K562 (cell line): Measurements from ENCODE around the gene TENM4. TPM values are rescaled to one million over a fixed set of nuclear protein-coding genes. Genes with fewer than 3 reads are reported as not detected.

Experiments
- ATAC-seq: fragments of 200-7000 bp; cut with Tn5 transposase; 3 replicates; pipeline ENCODE4 v1.9.1; 2020; ENCODE audit warnings: moderate library complexity
- BruUV-seq: library from RNA; stranded (reverse); fragments of 400-500 nt; replicated peaks from 2 replicates; lab custom pipeline; 2021; lab: Mats Ljungman, UMichigan
- CTCF ChIA-PET: fragments of 300-600 bp; formaldehyde crosslinking; extraction: SDS; loops from one replicate; lab custom pipeline; 2021; ENCODE audit warnings: low intra/inter-chr PET ratio; lab: Yijun Ruan, JAX
- POLR2A ChIA-PET: fragments of 300-600, 350-650 bp; sonication (Branson Sonifier 250); formaldehyde crosslinking; extraction: SDS; loops from one replicate; lab custom pipeline; 2021; ENCODE audit warnings: antibody characterized with exemption, inconsistent platforms; lab: Yijun Ruan, JAX
- DNase-seq, 4 experiments: peaks; one replicate each; pipeline versions ENCODE4 v3.0.0 to v3.0.0-alpha.2; 2011 to 2018; ENCODE audit warnings: low spot score in 3 of 4, mixed read lengths in 3 of 4; ENCODE audit errors: extremely low read depth in 1 of 4
- FAIRE-seq: peaks from 2 replicates; lab custom pipeline; 2011; peaks lifted over from hg19 to GRCh38; lab: Jason Lieb, UNC
- H2AFZ ChIP-seq: 2 replicates; pipeline ENCODE4 v1.6.0; 2011; ENCODE audit warnings: low read depth, low read length, control low read depth, inconsistent platforms
- H3K27ac ChIP-seq: fragments of 200-600 bp; 3 replicates; pipeline ENCODE4 v1.8.0; 2011; ENCODE audit warnings: low read depth, mild to moderate bottlenecking, control low read depth, inconsistent platforms, low read length, moderate library complexity, mixed read lengths; ENCODE audit errors: extremely low read depth
- H3K27me3 ChIP-seq, 2 experiments: fragments of 300-600 bp in 1 of 2; 2 replicates in 1 of 2; 3 replicates in 1 of 2; pipeline versions ENCODE4 v1.6.0 to v1.8.0; 2011; ENCODE audit warnings: inconsistent platforms in 2 of 2, low read length in 2 of 2, mild to moderate bottlenecking in 1 of 2, mixed read lengths in 1 of 2, moderate library complexity in 1 of 2; ENCODE audit not compliant: control insufficient read depth in 2 of 2, insufficient read depth in 2 of 2
- H3K36me3 ChIP-seq: fragments of 300-600 bp; 3 replicates; pipeline ENCODE4 v1.8.0; 2011; ENCODE audit warnings: mild to moderate bottlenecking, low read length, inconsistent platforms; ENCODE audit not compliant: control insufficient read depth, insufficient read depth
- H3K4me1 ChIP-seq, 2 experiments: fragments of 200-600 bp in 1 of 2; replicated peaks in 1 of 2; 2 replicates in 1 of 2; 3 replicates in 1 of 2; pipeline versions ENCODE4 v1.5.1 to v1.8.0; 2011; ENCODE audit warnings: inconsistent platforms in 2 of 2, low read length in 2 of 2, mild to moderate bottlenecking in 1 of 2, mixed read lengths in 1 of 2, moderate library complexity in 1 of 2; ENCODE audit not compliant: control insufficient read depth in 2 of 2, insufficient read depth in 2 of 2
- H3K4me2 ChIP-seq: 2 replicates; pipeline ENCODE4 v1.6.1; 2011; ENCODE audit warnings: low read length, control low read depth, inconsistent platforms, mixed read lengths; ENCODE audit not compliant: insufficient read depth
- H3K4me3 ChIP-seq: fragments of 200-600 bp; sonication (generic), shearing (Covaris generic); 2 replicates; pipeline ENCODE4 v1.5.1; 2016; ENCODE audit warnings: control low read depth, inconsistent platforms
- H3K79me2 ChIP-seq: fragments of 200-600 bp; 3 replicates; pipeline ENCODE4 v1.8.0; 2011; ENCODE audit warnings: low read length, inconsistent platforms; ENCODE audit not compliant: control insufficient read depth, insufficient read depth
- H3K9ac ChIP-seq, 2 experiments: 2 replicates each; pipeline versions ENCODE4 v1.6.0 to v1.6.1; 2011; ENCODE audit warnings: low read depth in 2 of 2, low read length in 2 of 2, control low read depth in 1 of 2, inconsistent platforms in 1 of 2, mild to moderate bottlenecking in 1 of 2, mixed read lengths in 1 of 2; ENCODE audit not compliant: insufficient read depth in 1 of 2
- H3K9me1 ChIP-seq: one replicate; pipeline ENCODE4 v1.6.0; 2011; ENCODE audit warnings: inconsistent platforms, mild to moderate bottlenecking, low read length, moderate library complexity; ENCODE audit not compliant: control insufficient read depth, insufficient read depth
- H3K9me3 ChIP-seq: replicated peaks from 2 replicates; pipeline ENCODE4 v1.5.1; 2011; ENCODE audit warnings: low read depth, low read length, inconsistent platforms; ENCODE audit not compliant: control insufficient read depth, insufficient read depth
- H4K20me1 ChIP-seq: replicated peaks from 2 replicates; pipeline ENCODE4 v1.6.1; 2011; ENCODE audit warnings: low read length, inconsistent platforms, mixed read lengths; ENCODE audit not compliant: control insufficient read depth, insufficient read depth
- ATF7 ChIP-seq: fragments of 450-650 bp; IDR thresholded peaks from 2 replicates; pipeline ENCODE4 v1.7.1; 2014; ENCODE audit warnings: mild to moderate bottlenecking, moderate library complexity
- C11orf30 ChIP-seq: fragments of 450-650 bp; IDR thresholded peaks from 2 replicates; pipeline ENCODE4 v1.6.1; 2016; ENCODE audit warnings: low read depth, mild to moderate bottlenecking
- FOXA1 ChIP-seq: fragments of 450-650 bp; IDR thresholded peaks from 2 replicates; pipeline ENCODE4 v1.6.1; 2016; ENCODE audit warnings: mild to moderate bottlenecking, borderline replicate concordance
- SP1 ChIP-seq: sonication (generic); formaldehyde crosslinking; IDR thresholded peaks from 2 replicates; pipeline ENCODE4 v1.8.1; 2022; ENCODE audit warnings: mild to moderate bottlenecking, missing genetic modification reagents
- ZFP36 ChIP-seq: fragments of 150-350 bp; IDR thresholded peaks from 2 replicates; pipeline ENCODE4 v1.6.1; 2018; ENCODE audit warnings: low read length, low read depth; ENCODE audit not compliant: partially characterized antibody
- ZNF324 ChIP-seq: fragments of 250-450 bp; sonication (Bioruptor Pico); IDR thresholded peaks from 2 replicates; pipeline ENCODE4 v1.4.0; 2020; ENCODE audit warnings: mild to moderate bottlenecking
- WGBS: fragments of 100-300 bp; shearing (Covaris generic); methylation state at CpG from one replicate; pipeline ENCODE4 v1.1.6; 2016; ENCODE audit warnings: low coverage, mixed read lengths; ENCODE audit not compliant: insufficient coverage; ENCODE audit errors: missing lambda C conversion rate; 5-methylcytosine and 5-hydroxymethylcytosine counted together
- in situ Hi-C: fragments of 300-500 bp; cut with MboI; formaldehyde crosslinking; loops from 4 replicates; pipeline ENCODE4 v1.15.0; 2018; ENCODE audit warnings: inconsistent platforms, mixed read lengths
- intact Hi-C: fragments of 100-400 bp; cut with micrococcal nuclease; formaldehyde crosslinking; loops from 2 replicates; pipeline ENCODE4 v1.14.2; 2022
- polyA plus RNA-seq, 8 experiments: library from polyadenylated mRNA; depleted of rRNA in 4 of 8; stranded (reverse) in 5 of 8; unstranded in 3 of 8; fragments of >200 nt; fragmentation: Nextera tagmentation in 2 of 8; fragmentation: Illumina TruSeq in 1 of 8; extraction: Ambion mirVana in 2 of 8; extraction: Trizol in 1 of 8; gene quantifications; 2 replicates each; pipeline versions ENCODE4 v1.2.1 to v1.2.3, GENCODE V29; 2011 to 2014; ENCODE audit warnings: inconsistent platforms in 1 of 8, missing spikeins in 1 of 8
- total RNA-seq, 7 experiments: library from RNA; depleted of rRNA in 6 of 7; stranded (reverse); fragments of >200 nt in 6 of 7; fragmentation: Illumina TruSeq in 2 of 7; extraction: Trizol in 2 of 7; gene quantifications; 2 replicates each; pipeline versions ENCODE4 v1.2.1 to v1.2.3, GENCODE V29; 2011 to 2021; ENCODE audit warnings: low replicate concordance in 1 of 7
- TF ChIP-seq, protein P1 (sequence below): sonication (generic); formaldehyde crosslinking; IDR thresholded peaks from 2 replicates; pipeline ENCODE4 v1.8.0; 2022; ENCODE audit warnings: missing genetic modification reagents, mild to moderate bottlenecking, borderline replicate concordance
- TF ChIP-seq, protein P2 (sequence below): fragments of 450-650 bp; formaldehyde crosslinking; IDR thresholded peaks from 2 replicates; pipeline ENCODE4 v1.4.0; 2022; ENCODE audit warnings: missing genetic modification characterization
- TF ChIP-seq, protein P3 (sequence below), 2 experiments: fragments of 200-800 bp in 1 of 2; sonication (Bioruptor generic) in 1 of 2; sonication (generic) in 1 of 2; formaldehyde crosslinking in 1 of 2; IDR thresholded peaks in 1 of 2; conservative IDR thresholded peaks in 1 of 2; 2 replicates each; pipeline versions ENCODE4 v1.5.0 to v1.6.1; 2016 to 2020; ENCODE audit warnings: missing compliant biosample characterization in 1 of 2, missing genetic modification characterization in 1 of 2, missing genetic modification reagents in 1 of 2
- TF ChIP-seq, protein P4 (sequence below): fragments of 250-450 bp; sonication (Bioruptor Pico); IDR thresholded peaks from 2 replicates; pipeline ENCODE4 v1.5.0; 2021
- TF ChIP-seq, protein P5 (sequence below): fragments of 250-450 bp; sonication (Bioruptor Pico); IDR thresholded peaks from 2 replicates; pipeline ENCODE4 v1.4.0; 2020; ENCODE audit warnings: borderline replicate concordance

Gene TENM4
- total and polyA plus RNA-seq, 9 of the 15 experiments (the other 6 are each of a cell fraction or from before 2014, with no cell fraction given) = 0.16 TPM; not detected in 8

DNA sequence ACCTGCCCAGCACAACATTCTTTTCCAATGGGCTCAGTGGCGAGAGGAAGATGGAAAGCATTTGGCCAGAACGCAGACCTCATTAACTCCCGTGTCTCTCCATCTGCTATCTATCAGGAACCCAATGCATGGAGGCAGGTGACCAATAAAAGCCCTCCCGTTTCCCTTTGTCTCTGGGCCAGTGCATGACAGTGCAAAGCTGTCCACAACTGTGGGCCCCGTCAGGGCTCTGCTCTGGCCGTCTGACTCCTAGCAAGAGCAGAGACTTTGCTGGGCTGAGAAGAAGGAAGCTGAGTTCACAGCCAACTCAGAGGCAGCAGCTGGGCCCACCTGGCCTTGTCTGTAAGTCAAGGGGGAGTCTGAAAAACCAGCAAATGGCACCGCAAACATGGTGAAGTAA, 177.8 kb downstream of the TENM4 start:
- H3K9ac ChIP-seq = no peak overlapping the region
- FAIRE-seq = no peak
- WGBS = under 1% methylated on average over 7 of the region's 7 CpGs
- H3K79me2 ChIP-seq = no peaks in the 10 kb centered on the region
- no peak overlapping the region for H3K4me3 ChIP-seq
- no peak overlapping the region for H2AFZ ChIP-seq
- intact Hi-C loops (no loop called here), in situ Hi-C loops (no loop called here)
- TF ChIP-seq ATF7 (no peak), ZFP36 (no peak), C11orf30 (no peak), ZNF324 (CRISPR knock-in tag) (no peak), FOXA1 (no peak), SP1 (no peak)
- TF ChIP-seq, protein P1, sequence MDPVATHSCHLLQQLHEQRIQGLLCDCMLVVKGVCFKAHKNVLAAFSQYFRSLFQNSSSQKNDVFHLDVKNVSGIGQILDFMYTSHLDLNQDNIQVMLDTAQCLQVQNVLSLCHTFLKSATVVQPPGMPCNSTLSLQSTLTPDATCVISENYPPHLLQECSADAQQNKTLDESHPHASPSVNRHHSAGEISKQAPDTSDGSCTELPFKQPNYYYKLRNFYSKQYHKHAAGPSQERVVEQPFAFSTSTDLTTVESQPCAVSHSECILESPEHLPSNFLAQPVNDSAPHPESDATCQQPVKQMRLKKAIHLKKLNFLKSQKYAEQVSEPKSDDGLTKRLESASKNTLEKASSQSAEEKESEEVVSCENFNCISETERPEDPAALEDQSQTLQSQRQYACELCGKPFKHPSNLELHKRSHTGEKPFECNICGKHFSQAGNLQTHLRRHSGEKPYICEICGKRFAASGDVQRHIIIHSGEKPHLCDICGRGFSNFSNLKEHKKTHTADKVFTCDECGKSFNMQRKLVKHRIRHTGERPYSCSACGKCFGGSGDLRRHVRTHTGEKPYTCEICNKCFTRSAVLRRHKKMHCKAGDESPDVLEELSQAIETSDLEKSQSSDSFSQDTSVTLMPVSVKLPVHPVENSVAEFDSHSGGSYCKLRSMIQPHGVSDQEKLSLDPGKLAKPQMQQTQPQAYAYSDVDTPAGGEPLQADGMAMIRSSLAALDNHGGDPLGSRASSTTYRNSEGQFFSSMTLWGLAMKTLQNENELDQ = no peak
- TF ChIP-seq, protein P2, sequence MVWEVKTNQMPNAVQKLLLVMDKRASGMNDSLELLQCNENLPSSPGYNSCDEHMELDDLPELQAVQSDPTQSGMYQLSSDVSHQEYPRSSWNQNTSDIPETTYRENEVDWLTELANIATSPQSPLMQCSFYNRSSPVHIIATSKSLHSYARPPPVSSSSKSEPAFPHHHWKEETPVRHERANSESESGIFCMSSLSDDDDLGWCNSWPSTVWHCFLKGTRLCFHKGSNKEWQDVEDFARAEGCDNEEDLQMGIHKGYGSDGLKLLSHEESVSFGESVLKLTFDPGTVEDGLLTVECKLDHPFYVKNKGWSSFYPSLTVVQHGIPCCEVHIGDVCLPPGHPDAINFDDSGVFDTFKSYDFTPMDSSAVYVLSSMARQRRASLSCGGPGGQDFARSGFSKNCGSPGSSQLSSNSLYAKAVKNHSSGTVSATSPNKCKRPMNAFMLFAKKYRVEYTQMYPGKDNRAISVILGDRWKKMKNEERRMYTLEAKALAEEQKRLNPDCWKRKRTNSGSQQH (CRISPR knock-in tag) = no peak
- TF ChIP-seq, protein P3, sequence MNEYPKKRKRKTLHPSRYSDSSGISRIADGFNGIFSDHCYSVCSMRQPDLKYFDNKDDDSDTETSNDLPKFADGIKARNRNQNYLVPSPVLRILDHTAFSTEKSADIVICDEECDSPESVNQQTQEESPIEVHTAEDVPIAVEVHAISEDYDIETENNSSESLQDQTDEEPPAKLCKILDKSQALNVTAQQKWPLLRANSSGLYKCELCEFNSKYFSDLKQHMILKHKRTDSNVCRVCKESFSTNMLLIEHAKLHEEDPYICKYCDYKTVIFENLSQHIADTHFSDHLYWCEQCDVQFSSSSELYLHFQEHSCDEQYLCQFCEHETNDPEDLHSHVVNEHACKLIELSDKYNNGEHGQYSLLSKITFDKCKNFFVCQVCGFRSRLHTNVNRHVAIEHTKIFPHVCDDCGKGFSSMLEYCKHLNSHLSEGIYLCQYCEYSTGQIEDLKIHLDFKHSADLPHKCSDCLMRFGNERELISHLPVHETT (CRISPR knock-in tag; conservative IDR thresholded peaks at IDR 0.05 in 1 of 2, IDR thresholded peaks at IDR 0.05 in 1 of 2) = no peak
- TF ChIP-seq, protein P4, sequence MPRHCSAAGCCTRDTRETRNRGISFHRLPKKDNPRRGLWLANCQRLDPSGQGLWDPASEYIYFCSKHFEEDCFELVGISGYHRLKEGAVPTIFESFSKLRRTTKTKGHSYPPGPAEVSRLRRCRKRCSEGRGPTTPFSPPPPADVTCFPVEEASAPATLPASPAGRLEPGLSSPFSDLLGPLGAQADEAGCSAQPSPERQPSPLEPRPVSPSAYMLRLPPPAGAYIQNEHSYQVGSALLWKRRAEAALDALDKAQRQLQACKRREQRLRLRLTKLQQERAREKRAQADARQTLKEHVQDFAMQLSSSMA (CRISPR knock-in tag) = no peak
- TF ChIP-seq, protein P5, sequence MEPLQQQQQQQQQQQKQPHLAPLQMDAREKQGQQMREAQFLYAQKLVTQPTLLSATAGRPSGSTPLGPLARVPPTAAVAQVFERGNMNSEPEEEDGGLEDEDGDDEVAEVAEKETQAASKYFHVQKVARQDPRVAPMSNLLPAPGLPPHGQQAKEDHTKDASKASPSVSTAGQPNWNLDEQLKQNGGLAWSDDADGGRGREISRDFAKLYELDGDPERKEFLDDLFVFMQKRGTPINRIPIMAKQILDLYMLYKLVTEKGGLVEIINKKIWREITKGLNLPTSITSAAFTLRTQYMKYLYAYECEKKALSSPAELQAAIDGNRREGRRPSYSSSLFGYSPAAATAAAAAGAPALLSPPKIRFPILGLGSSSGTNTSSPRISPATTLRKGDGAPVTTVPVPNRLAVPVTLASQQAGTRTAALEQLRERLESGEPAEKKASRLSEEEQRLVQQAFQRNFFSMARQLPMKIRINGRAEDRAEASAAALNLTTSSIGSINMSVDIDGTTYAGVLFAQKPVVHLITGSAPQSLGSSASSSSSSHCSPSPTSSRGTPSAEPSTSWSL (CRISPR knock-in tag) = no peak
- no peak overlapping the region for H3K4me2 ChIP-seq
- no peaks in the 10 kb centered on the region for H3K36me3 ChIP-seq
- no peaks in the 10 kb centered on the region for H3K9me1 ChIP-seq
- ChIA-PET CTCF (no interaction called here), POLR2A (no interaction called here)
- DNase-seq = no peak
- no peak overlapping the region for H3K27ac ChIP-seq
- no peaks in the 10 kb centered on the region for H3K9me3 ChIP-seq
- H3K4me1 ChIP-seq = no peaks in the 10 kb centered on the region
- no peaks in the 10 kb centered on the region for H3K27me3 ChIP-seq
- H4K20me1 ChIP-seq = no peaks in the 10 kb centered on the region
- ATAC-seq = no peak
- no TSS peak for BruUV-seq
